Measurements from ENCODE around the gene LLPH. TPM values are rescaled to one million over a fixed set of nuclear protein-coding genes. Genes with fewer than 3 reads are reported as not detected.

Gene LLPH
- total and polyA plus RNA-seq, 9 donors = 3.3 to 56.0 (median 21.5) TPM

- no peak for TF ChIP-seq POLR2A (IDR thresholded peaks at IDR 0.05)
- 2 to 7% (median 4%) methylated on average over 1 of the region's 1 CpG for WGBS, 3 donors
- Histone ChIP-seq H3K4me1 (ENCODE audit: insufficient read depth) (no peaks in the 10 kb centered on the region), H3K36me3 (no peaks in the 10 kb centered on the region), H3K27me3 (no peaks in the 10 kb centered on the region), H3K27ac (no peak overlapping the region), H3K9me3 (no peaks in the 10 kb centered on the region), H3K4me3 (no peak overlapping the region)
- intact Hi-C loops (cut with DNase I) = no loop called here
- DNase-seq = no peak
Observed at GRCh38 chr12:66092559-66093269, 37.8 kb downstream of the LLPH start.

DNA sequence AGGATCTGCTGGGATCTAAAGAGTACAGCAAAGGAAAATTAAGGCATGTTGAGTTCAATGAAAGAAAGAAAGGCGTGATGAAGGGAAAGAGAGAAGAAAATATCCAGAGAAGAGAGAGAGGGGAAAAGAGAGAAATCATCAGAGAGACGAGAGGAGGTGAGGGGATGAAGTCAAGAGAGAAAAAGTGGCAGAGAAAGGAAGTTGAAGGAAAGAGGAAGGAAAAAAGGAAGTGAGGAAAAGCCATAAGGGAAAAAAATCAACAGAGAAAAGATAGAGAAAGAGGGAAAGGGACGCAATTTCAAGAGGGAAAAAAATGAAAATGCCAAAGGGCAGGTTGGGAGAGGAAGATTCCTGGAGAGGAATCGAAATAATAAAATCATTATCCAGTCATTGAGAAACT, 40.4 kb downstream of the LLPH start:
- no peaks in the 10 kb centered on the region for H3K9me3 ChIP-seq
- no peak overlapping the region for H3K27ac ChIP-seq
- H3K36me3 ChIP-seq = no peaks in the 10 kb centered on the region
- intact Hi-C loops (cut with DNase I) = no loop called here
- H3K4me3 ChIP-seq = no peak overlapping the region
- DNase-seq = no peak
- no peaks in the 10 kb centered on the region for H3K27me3 ChIP-seq
- H3K4me1 ChIP-seq (ENCODE audit: insufficient read depth) = peaks cover 2% of the 10 kb centered on the region
- no peak for TF ChIP-seq CTCF (IDR thresholded peaks at IDR 0.05)
- TF ChIP-seq EP300 (IDR thresholded peaks at IDR 0.05) = no peak
- no peak for TF ChIP-seq POLR2A (IDR thresholded peaks at IDR 0.05)
- 81 to 89% (median 88%) methylated on average over 4 of the region's 4 CpGs for WGBS, 3 donors

DNA sequence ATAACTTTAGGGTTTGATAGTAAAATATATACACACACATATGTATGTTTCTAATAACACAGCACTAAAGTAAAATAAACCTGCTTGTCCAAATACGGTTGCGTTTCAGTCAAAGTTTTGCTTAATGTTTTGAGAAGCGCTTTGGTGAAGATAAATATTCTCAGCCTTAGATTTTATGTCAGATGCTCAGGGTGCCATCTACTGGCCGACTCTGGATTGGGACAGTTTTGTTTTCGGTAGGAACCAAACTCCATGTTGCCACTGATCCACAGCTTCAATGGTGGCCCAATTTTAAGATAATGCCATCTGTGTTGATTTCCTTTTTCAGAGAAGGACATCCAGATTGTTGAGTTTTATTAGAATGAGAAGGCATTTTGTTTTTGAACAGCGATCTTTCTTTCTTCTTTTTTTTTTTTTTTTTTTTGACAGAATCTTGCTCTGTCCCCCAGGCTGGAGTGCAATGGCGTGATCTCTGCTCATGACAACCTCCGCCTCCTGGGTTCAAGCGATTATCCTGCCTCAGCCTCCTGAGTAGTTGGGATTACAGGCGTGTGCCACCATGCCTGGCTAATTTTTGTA, 43.1 kb downstream of the LLPH start:
- peaks cover 2% of the 10 kb centered on the region for H3K4me1 ChIP-seq (ENCODE audit: insufficient read depth)
- TF ChIP-seq EP300 (IDR thresholded peaks at IDR 0.05) = no peak
- peak; percentile 40 to 69 (median 60) for TF ChIP-seq CTCF (IDR thresholded peaks at IDR 0.05)
- no peaks in the 10 kb centered on the region for H3K36me3 ChIP-seq

DNA sequence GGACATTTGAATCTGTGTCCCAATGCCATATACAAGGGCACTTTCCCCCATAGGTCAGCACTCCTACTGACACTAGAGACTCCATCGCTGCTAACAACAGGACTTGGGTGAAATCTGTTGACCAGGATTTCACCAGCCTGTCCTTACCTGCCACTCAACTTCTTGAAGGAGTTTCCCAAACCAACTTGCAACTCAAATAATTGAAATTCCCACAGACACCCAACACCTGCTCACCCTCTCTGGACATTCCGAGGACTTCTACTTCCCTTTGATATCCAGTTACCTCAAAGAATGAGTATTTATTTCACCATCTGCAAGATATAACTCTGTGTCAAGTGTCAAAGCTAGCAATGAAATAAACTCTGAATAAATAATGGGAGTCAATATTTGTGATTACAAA, 44.6 kb downstream of the LLPH start:
- peaks cover 2% of the 10 kb centered on the region for H3K4me1 ChIP-seq (ENCODE audit: insufficient read depth)
- 85 to 95% (median 90%) methylated on average over 2 of the region's 2 CpGs for WGBS, 3 donors
- H3K4me3 ChIP-seq = no peak overlapping the region
- no peaks in the 10 kb centered on the region for H3K36me3 ChIP-seq
- no peaks in the 10 kb centered on the region for H3K9me3 ChIP-seq
- intact Hi-C loops (cut with DNase I) = loop anchor here (5.0 to 10.0 kb wide), 4 partner anchors 484 to 1191 kb away; no protein-coding TSS in a partner anchor
- TF ChIP-seq EP300 (IDR thresholded peaks at IDR 0.05) (no peak), POLR2A (IDR thresholded peaks at IDR 0.05) (no peak), CTCF (IDR thresholded peaks at IDR 0.05) (no peak)
- DNase-seq = no peak
- H3K27me3 ChIP-seq = no peaks in the 10 kb centered on the region
- no peak overlapping the region for H3K27ac ChIP-seq

More for the DNA sequence above, 43.1 kb downstream of the LLPH start:
- 24 to 30% (median 26%) methylated on average over 10 of the region's 10 CpGs for WGBS, 3 donors
- Histone ChIP-seq H3K9me3 (no peaks in the 10 kb centered on the region), H3K4me3 (no peak overlapping the region), H3K27ac (no peak overlapping the region), H3K27me3 (no peaks in the 10 kb centered on the region)
- intact Hi-C loops (cut with DNase I) = loop anchor here (5.0 to 10.0 kb wide), 4 partner anchors 485 to 1193 kb away; no protein-coding TSS in a partner anchor
- DNase-seq = peak; percentile 53 to 77 (median 75)

- no peak for DNase-seq
- H3K27me3 ChIP-seq = no peaks in the 10 kb centered on the region
- H3K4me1 ChIP-seq (ENCODE audit: insufficient read depth) = peaks cover 2% of the 10 kb centered on the region
- H3K36me3 ChIP-seq = no peaks in the 10 kb centered on the region
- TF ChIP-seq EP300 (IDR thresholded peaks at IDR 0.05) = no peak
- no peak for TF ChIP-seq POLR2A (IDR thresholded peaks at IDR 0.05)
- TF ChIP-seq CTCF (IDR thresholded peaks at IDR 0.05) = no peak
- no peak overlapping the region for H3K4me3 ChIP-seq
- 44 to 73% (median 47%) methylated on average over 1 of the region's 1 CpG for WGBS, 3 donors
- H3K27ac ChIP-seq = no peak overlapping the region
- intact Hi-C loops (cut with DNase I) = loop anchor here (5.0 to 10.0 kb wide), 4 partner anchors 483 to 1190 kb away; no protein-coding TSS in a partner anchor
- no peaks in the 10 kb centered on the region for H3K9me3 ChIP-seq
Observed at GRCh38 chr12:66085213-66085612, 45.3 kb downstream of the LLPH start.
